GM19193 (cell line): Measurements from ENCODE around the gene LCE1F.

Experiments used
- POLR2A ChIP-seq: IDR thresholded peaks from 4 replicates; pipeline ENCODE4 v1.6.1; 2011; ENCODE audit not compliant: insufficient read depth, insufficient read length; ENCODE audit errors: extremely low read depth

Gene LCE1F

GRCh38 chr1:152817309-152817708 is 42.4 kb downstream of the LCE1F start:
- no peak for TF ChIP-seq POLR2A

GRCh38 chr1:152823294-152823693 is 48.4 kb downstream of the LCE1F start:
- no peak for TF ChIP-seq POLR2A

GRCh38 chr1:152824964-152825363 is 50.0 kb downstream of the LCE1F start:
- TF ChIP-seq POLR2A, result no peak
